Breast epithelium (tissue), 3 donors: ENCODE data around the gene FAM120C.

Source experiments
- CTCF ChIP-seq, 3 donors: fragments of 450-650 bp; IDR thresholded peaks; one replicate each; pipeline ENCODE4 v1.5.1; 2016 to 2017; ENCODE audit warnings: antibody characterized with exemption in 3 of 3, mild to moderate bottlenecking in 3 of 3, moderate library complexity in 3 of 3
- POLR2A ChIP-seq: fragments of 450-650 bp; IDR thresholded peaks from one replicate; pipeline ENCODE4 v1.6.1; 2016; ENCODE audit warnings: antibody characterized with exemption, mild to moderate bottlenecking, moderate library complexity
- POLR2AphosphoS5 ChIP-seq, 3 donors: sonication (generic); formaldehyde crosslinking; IDR thresholded peaks; one replicate each; pipeline ENCODE4 v1.6.1; 2017; ENCODE audit warnings: antibody characterized with exemption in 3 of 3

DNA sequence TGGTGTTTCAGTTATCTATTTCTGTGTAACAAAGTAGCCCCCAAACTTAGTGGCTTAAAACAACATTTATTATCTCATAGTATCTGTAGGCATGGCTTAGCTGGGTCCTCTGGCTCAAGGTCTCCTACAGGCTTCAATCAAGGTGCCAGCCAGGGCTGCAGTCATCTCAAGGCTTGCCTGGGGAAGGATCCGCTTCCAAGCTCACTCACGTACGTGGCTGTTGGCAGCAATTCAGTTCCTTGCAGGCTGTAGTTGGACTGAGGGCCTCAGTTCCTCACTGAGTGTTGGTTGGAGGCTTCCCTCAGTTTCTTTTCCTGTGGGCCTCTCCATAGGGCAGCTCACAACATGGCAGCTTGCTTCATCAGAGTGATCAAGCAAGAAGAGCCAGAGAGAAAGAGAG is 9.3 kb downstream of the FAM120C start:
- TF ChIP-seq CTCF (IDR thresholded peaks at IDR 0.05) (no peak), POLR2A (no peak), POLR2AphosphoS5 (IDR thresholded peaks at IDR 0.05) (no peak)
